ENCODE results near the gene KIF13A. TPM values are rescaled to one million over a fixed set of nuclear protein-coding genes. Genes with fewer than 3 reads are reported as not detected.
"Not testable (repeated sequence)": the region's sequence is repeated elsewhere in the genome, so short reads cannot be mapped to it uniquely, and the experiment has no call there.

The KIF13A gene
- total and polyA plus RNA-seq, 2 experiments from 2014 or later: 39.1 to 96.9 TPM

GRCh38 chr6:17845598-17845997, 141.8 kb downstream of the KIF13A start:
- H3K27me3 ChIP-seq: no peaks in the 10 kb centered on the region
- peak in 1 of 2 donors; percentile 8 for DNase-seq (ENCODE audit: low read depth in 1 of 2, low spot score in 1 of 2)
- peaks cover 5% of the 10 kb centered on the region for H3K4me1 ChIP-seq (ENCODE audit: low read depth)
- H3K4me3 ChIP-seq: no peak overlapping the region
- H3K9me3 ChIP-seq (ENCODE audit: low read depth): no peaks in the 10 kb centered on the region
- TF ChIP-seq, protein P1, sequence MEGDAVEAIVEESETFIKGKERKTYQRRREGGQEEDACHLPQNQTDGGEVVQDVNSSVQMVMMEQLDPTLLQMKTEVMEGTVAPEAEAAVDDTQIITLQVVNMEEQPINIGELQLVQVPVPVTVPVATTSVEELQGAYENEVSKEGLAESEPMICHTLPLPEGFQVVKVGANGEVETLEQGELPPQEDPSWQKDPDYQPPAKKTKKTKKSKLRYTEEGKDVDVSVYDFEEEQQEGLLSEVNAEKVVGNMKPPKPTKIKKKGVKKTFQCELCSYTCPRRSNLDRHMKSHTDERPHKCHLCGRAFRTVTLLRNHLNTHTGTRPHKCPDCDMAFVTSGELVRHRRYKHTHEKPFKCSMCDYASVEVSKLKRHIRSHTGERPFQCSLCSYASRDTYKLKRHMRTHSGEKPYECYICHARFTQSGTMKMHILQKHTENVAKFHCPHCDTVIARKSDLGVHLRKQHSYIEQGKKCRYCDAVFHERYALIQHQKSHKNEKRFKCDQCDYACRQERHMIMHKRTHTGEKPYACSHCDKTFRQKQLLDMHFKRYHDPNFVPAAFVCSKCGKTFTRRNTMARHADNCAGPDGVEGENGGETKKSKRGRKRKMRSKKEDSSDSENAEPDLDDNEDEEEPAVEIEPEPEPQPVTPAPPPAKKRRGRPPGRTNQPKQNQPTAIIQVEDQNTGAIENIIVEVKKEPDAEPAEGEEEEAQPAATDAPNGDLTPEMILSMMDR (IDR thresholded peaks at IDR 0.05; ENCODE audit: low read depth, low read length): no peak
- peaks cover 26% of the 10 kb centered on the region for H3K36me3 ChIP-seq
- H3K27ac ChIP-seq: no peak overlapping the region

DNA sequence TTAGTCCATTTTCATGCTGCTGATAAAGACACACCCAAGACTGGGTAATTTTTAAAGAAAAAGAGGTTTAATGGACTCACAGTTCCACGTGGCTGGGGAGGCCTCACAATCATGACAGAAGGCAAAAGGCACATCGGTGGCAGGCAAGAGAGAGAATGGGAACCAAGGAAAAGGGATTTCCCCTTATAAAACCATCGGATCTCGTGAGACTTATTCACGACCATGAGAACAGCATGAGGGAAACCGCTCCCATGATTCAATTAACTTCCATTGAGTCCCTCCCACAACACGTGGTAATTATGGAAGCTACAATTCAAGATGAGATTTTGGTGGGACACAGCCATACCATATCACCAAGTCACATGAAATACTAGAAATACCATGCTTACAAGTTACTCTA, 142.5 kb downstream of the KIF13A start:
- H3K36me3 ChIP-seq: peaks cover 26% of the 10 kb centered on the region
- not testable (repeated sequence) for H3K27me3 ChIP-seq; H3K9me3 ChIP-seq (ENCODE audit: low read depth); H3K27ac ChIP-seq; DNase-seq (ENCODE audit: low read depth in 1 of 2, low spot score in 1 of 2); H3K4me1 ChIP-seq (ENCODE audit: low read depth); H3K4me3 ChIP-seq

GRCh38 chr6:17842934-17843821, 144.3 kb downstream of the KIF13A start:
- DNase-seq (ENCODE audit: low read depth in 1 of 2, low spot score in 1 of 2): no peak
- peaks cover 13% of the 10 kb centered on the region for H3K36me3 ChIP-seq
- no peaks in the 10 kb centered on the region for H3K9me3 ChIP-seq (ENCODE audit: low read depth)
- H3K27me3 ChIP-seq: no peaks in the 10 kb centered on the region
- peaks cover 5% of the 10 kb centered on the region for H3K4me1 ChIP-seq (ENCODE audit: low read depth)
- no peak overlapping the region for H3K4me3 ChIP-seq
- H3K27ac ChIP-seq: no peak overlapping the region
- TF ChIP-seq, protein P1 (IDR thresholded peaks at IDR 0.05; ENCODE audit: low read depth, low read length): no peak

DNA sequence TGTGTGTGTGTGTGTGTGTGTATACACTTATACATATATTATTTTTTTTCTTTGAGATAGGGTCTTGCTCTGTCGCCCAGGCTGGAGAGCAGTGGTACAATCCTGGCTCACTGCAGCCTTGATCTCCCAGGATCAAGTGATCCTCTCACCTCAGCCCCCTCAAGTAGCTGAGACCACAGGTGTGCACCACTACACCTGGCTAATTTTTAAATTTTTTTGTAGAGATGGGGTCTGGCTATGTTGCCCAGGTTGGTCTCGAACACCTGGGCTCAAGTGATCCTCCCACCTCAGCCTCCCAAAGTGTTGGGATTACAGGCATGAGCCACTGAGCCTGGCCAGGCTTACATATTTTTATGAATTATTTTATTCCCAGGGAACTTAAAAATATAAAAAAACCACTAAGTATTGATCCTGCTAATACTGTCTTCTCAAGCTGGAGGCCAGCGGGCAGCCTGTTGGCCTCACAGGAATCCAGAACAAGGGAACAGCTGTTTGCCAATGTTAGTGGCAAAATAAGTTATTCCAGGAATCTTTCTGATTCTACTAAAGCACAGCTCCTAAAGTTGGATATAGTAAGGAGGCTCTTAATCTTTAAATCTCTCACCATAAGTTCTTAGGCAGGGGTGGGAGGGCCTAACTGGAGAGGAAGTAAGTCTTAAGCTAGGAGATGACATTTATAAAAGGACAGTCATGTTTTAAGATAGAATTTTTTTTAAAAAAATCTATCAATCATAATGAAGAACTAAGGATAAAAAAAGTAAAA, 145.2 kb downstream of the KIF13A start:
- no peaks in the 10 kb centered on the region for H3K9me3 ChIP-seq (ENCODE audit: low read depth)
- H3K27ac ChIP-seq: no peak overlapping the region
- no peak overlapping the region for H3K4me3 ChIP-seq
- peaks cover 5% of the 10 kb centered on the region for H3K4me1 ChIP-seq (ENCODE audit: low read depth)
- peaks cover 13% of the 10 kb centered on the region for H3K36me3 ChIP-seq
- no peak for DNase-seq (ENCODE audit: low read depth in 1 of 2, low spot score in 1 of 2)
- TF ChIP-seq, protein P1 (IDR thresholded peaks at IDR 0.05; ENCODE audit: low read depth, low read length): no peak
- no peaks in the 10 kb centered on the region for H3K27me3 ChIP-seq

- peaks cover 4% of the 10 kb centered on the region for H3K4me1 ChIP-seq (ENCODE audit: low read depth)
- no peaks in the 10 kb centered on the region for H3K27me3 ChIP-seq
- H3K27ac ChIP-seq: no peak overlapping the region
- no peak overlapping the region for H3K4me3 ChIP-seq
- peaks cover 17% of the 10 kb centered on the region for H3K36me3 ChIP-seq
- no peak for DNase-seq (ENCODE audit: low read depth in 1 of 2, low spot score in 1 of 2)
- no peaks in the 10 kb centered on the region for H3K9me3 ChIP-seq (ENCODE audit: low read depth)
- TF ChIP-seq, protein P1 (IDR thresholded peaks at IDR 0.05; ENCODE audit: low read depth, low read length): no peak
Observed at GRCh38 chr6:17839513-17840223, 147.8 kb downstream of the KIF13A start.
